Thoracic aorta (tissue), 2 donors: ENCODE results near the gene FAAP100. TPM values are rescaled to one million over a fixed set of nuclear protein-coding genes. Genes with fewer than 3 reads are reported as not detected.

Source experiments
- ATAC-seq: fragments of 150-250 bp; one replicate; pipeline ENCODE4 v1.8.0; 2017; ENCODE audit warnings: low read depth; ENCODE audit not compliant: insufficient number of reproducible peaks, low FRiP score
- DNase-seq: peaks from one replicate; pipeline ENCODE4 v3.0.0-alpha.2; 2020; ENCODE audit warnings: low spot score
- H3K27ac ChIP-seq, 2 donors: fragments of 200-600 bp; sonication (generic); 1 replicate in 1 of 2; 2 replicates in 1 of 2; pipeline ENCODE4 v1.5.1; 2016; ENCODE audit warnings: mild to moderate bottlenecking in 2 of 2, moderate library complexity in 2 of 2
- H3K27me3 ChIP-seq: fragments of 200-600 bp; sonication (generic); replicated peaks from 2 replicates; pipeline ENCODE4 v1.6.0; 2016; ENCODE audit warnings: mild to moderate bottlenecking; ENCODE audit not compliant: insufficient read depth
- H3K36me3 ChIP-seq: fragments of 200-600 bp; sonication (generic); one replicate; pipeline ENCODE4 v1.5.1; 2016
- H3K4me1 ChIP-seq, 2 donors: fragments of 200-600 bp; sonication (generic); 1 replicate in 1 of 2; 2 replicates in 1 of 2; pipeline versions ENCODE4 v1.5.1 to v1.6.0; 2016; ENCODE audit warnings: low read depth in 2 of 2, mild to moderate bottlenecking in 1 of 2; ENCODE audit not compliant: control insufficient read depth in 1 of 2
- H3K4me3 ChIP-seq: fragments of 200-600 bp; sonication (generic); 2 replicates; pipeline ENCODE4 v1.5.1; 2016; ENCODE audit warnings: mild to moderate bottlenecking
- H3K9me3 ChIP-seq: fragments of 200-600 bp; sonication (generic); 2 replicates; pipeline ENCODE4 v1.5.1; 2016
- CTCF ChIP-seq: fragments of 200-600 bp; sonication (generic); IDR thresholded peaks from one replicate; pipeline ENCODE4 v1.5.1; 2019; ENCODE audit warnings: antibody characterized with exemption
- total RNA-seq, 2 donors: library from RNA; depleted of rRNA; stranded (reverse); fragments of >200 nt; gene quantifications; one replicate each; pipeline versions ENCODE4 v1.1.0 to v1.2.3, GENCODE V29; 2016

FAAP100 gene
- total RNA-seq, 2 donors from 2014 or later, result 43.2 to 57.9 TPM

- Histone ChIP-seq H3K36me3 (no peaks in the 10 kb centered on the region), H3K9me3 (no peaks in the 10 kb centered on the region), H3K4me1 (peaks cover 5 to 8% of the 10 kb centered on the region in 2 donors), H3K27ac (no peak overlapping the region), H3K4me3 (no peak overlapping the region), H3K27me3 (no peaks in the 10 kb centered on the region)
- DNase-seq (no peak), ATAC-seq (no peak)
- TF ChIP-seq CTCF, result no peak
Measured at GRCh38 chr17:81492706-81493105, 59.4 kb downstream of the FAAP100 start.

- no peak for DNase-seq
- Histone ChIP-seq H3K4me1 (peaks cover 5 to 12% of the 10 kb centered on the region in 2 donors), H3K4me3 (no peak overlapping the region), H3K9me3 (no peaks in the 10 kb centered on the region), H3K36me3 (no peaks in the 10 kb centered on the region), H3K27ac (no peak overlapping the region), H3K27me3 (no peaks in the 10 kb centered on the region)
- no peak for TF ChIP-seq CTCF
- no peak for ATAC-seq
Measured at GRCh38 chr17:81492202-81492601, 60.0 kb downstream of the FAAP100 start.

- no peak for ATAC-seq
Measured at GRCh38 chr17:81491761-81492160, 60.4 kb downstream of the FAAP100 start.

GRCh38 chr17:81491181-81491581 is 61.0 kb downstream of the FAAP100 start:
- Histone ChIP-seq H3K36me3 (no peaks in the 10 kb centered on the region), H3K9me3 (no peaks in the 10 kb centered on the region), H3K4me1 (peaks cover 5 to 14% of the 10 kb centered on the region in 2 donors), H3K4me3 (no peak overlapping the region), H3K27ac (no peak overlapping the region), H3K27me3 (no peaks in the 10 kb centered on the region)
- no peak for TF ChIP-seq CTCF
- no peak for ATAC-seq
- DNase-seq, result no peak

More at GRCh38 chr17:81491761-81492160, 60.4 kb downstream of the FAAP100 start:
- no peak for DNase-seq
- H3K4me1 ChIP-seq, result peaks cover 5 to 14% of the 10 kb centered on the region in 2 donors
- H3K27ac ChIP-seq, result no peak overlapping the region
- no peak for TF ChIP-seq CTCF
- no peaks in the 10 kb centered on the region for H3K36me3 ChIP-seq
- no peak overlapping the region for H3K4me3 ChIP-seq
- no peaks in the 10 kb centered on the region for H3K27me3 ChIP-seq
- H3K9me3 ChIP-seq, result no peaks in the 10 kb centered on the region

- no peaks in the 10 kb centered on the region for H3K9me3 ChIP-seq
- peaks cover 5 to 14% of the 10 kb centered on the region in 2 donors for H3K4me1 ChIP-seq
- H3K36me3 ChIP-seq, result no peaks in the 10 kb centered on the region
- ATAC-seq (no peak), DNase-seq (no peak)
- H3K4me3 ChIP-seq, result no peak overlapping the region
- no peak for TF ChIP-seq CTCF
- no peaks in the 10 kb centered on the region for H3K27me3 ChIP-seq
- H3K27ac ChIP-seq, result no peak overlapping the region
Measured at GRCh38 chr17:81489998-81490992, 61.9 kb downstream of the FAAP100 start.

Other genes starting within 250 kb of the FAAP100 start
- gene BAHCC1, start 156.9 kb downstream of the FAAP100 start, total RNA-seq, result 10 to 100 TPM; 41.2 to 69.6 TPM
- gene ACTG1, start 39.6 kb downstream of the FAAP100 start, total RNA-seq, result 1,000 to 10,000 TPM; 4,421 to 4,935 TPM
- 1 to 10 TPM; 4.2 to 9.2 TPM for gene FSCN2, start 24.0 kb downstream of the FAAP100 start, total RNA-seq
- gene NPLOC4, start 84.8 kb upstream of the FAAP100 start, total RNA-seq, result 100 to 1,000 TPM in 1 of 2 donors, 10 to 100 TPM in 1; 77.3 to 105 TPM
- gene TSPAN10, start 84.8 kb upstream of the FAAP100 start, total RNA-seq, result under 1 TPM in 1 of 2 donors, not detected in 1; 0.27 TPM
- not detected for gene PDE6G, start 104.2 kb upstream of the FAAP100 start, total RNA-seq
- 10 to 100 TPM; 13.7 to 33.6 TPM for gene OXLD1, start 114.3 kb upstream of the FAAP100 start, total RNA-seq
- gene CCDC137, start 114.4 kb upstream of the FAAP100 start, total RNA-seq, result 10 to 100 TPM in 1 of 2 donors, 1 to 10 TPM in 1; 7.3 to 10.8 TPM
- 10 to 100 TPM; 34.4 to 40.7 TPM for gene ARL16, start 131.4 kb upstream of the FAAP100 start, total RNA-seq
- 100 to 1,000 TPM in 1 of 2 donors, 10 to 100 TPM in 1; 93.8 to 108 TPM for gene HGS, start 131.7 kb upstream of the FAAP100 start, total RNA-seq
- gene MRPL12, start 151.0 kb upstream of the FAAP100 start, total RNA-seq, result 10 to 100 TPM; 19.8 to 33.4 TPM
- 1 to 10 TPM; 2.2 to 4.7 TPM for gene SLC25A10, start 159.9 kb upstream of the FAAP100 start, total RNA-seq